ENCODE results near the gene EXTL2.
"Not testable (repeated sequence)": the region's sequence is repeated elsewhere in the genome, so short reads cannot be mapped to it uniquely, and the experiment has no call there.

EXTL2 gene

DNA sequence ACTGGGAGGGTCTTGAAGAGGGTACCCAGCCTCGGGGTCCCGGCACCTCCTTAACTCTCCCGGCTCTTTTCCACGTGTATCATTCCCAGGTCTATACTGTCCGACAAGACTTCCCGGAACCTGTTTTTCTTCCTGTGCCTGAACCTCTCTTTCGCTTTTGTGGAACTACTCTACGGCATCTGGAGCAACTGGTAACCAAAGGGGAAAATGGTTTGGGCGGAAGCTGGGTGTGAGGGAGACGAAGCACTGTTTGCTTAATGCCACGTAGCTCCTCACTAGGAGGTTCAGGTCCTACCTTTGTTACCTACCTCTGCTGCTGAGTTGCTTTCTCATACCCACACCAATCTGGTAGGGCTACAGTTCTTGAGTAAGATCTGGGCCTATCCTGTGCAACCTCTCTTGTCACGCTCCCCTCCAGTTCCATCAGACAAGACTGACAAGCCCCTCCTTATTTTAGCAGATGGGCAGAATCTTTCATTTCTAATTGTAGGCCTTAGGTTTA lies 1.9 kb upstream of the EXTL2 start:
- DNase-seq, result peak; percentile 23 to 40

DNA sequence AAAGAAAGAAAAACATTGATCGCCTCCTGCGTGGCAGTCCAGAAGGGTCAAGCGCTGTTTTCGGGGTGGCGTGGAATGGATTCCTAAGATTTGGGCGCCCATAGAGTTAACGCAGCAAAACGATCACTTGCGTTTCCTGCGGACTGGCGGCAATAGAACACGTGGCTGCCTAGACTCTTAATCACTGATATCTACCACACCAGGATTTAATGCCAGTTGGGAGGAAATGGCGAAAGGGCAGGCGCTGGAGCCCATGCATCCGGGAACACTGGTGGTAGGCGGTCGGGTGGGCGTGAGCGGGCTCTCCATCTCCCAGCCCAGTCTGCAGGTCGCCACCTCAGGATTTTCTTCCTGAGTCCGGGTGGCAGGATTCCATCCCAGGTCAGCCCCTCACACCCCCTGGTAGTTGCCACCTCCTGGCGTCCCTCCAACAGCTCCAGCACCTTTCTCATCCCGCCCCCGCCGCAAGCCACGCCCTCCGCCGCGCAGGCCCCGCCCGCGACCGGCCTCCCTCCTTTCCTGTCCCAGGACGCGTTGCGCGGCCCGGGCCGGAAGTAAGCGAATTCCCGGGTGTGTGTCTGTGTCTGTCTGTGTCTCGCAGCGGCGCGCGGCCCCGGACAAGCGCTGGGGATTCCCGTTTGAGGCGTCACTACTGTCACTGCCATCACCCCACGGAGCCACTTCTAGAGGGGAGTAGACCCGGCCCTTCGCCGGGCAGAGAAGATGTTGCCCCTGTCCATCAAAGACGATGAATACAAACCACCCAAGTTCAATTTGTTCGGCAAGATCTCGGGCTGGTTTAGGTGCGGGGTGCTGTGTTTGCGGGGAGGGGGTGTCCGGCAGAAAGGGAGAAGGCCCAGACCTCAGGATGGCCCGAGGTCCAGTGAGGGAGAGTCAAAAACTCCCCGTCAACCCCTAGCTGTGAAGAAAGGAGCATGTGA lies 1.2 kb upstream of the EXTL2 start, which contains the start of gene SLC30A7:
Gene SLC30A7, plus strand, starts transcription at position 551 of the 941 bp plus-strand sequence. Its CDS starts 173 bp downstream, at position 724.
- DNase-seq, result peak; percentile 85 to 88

DNA sequence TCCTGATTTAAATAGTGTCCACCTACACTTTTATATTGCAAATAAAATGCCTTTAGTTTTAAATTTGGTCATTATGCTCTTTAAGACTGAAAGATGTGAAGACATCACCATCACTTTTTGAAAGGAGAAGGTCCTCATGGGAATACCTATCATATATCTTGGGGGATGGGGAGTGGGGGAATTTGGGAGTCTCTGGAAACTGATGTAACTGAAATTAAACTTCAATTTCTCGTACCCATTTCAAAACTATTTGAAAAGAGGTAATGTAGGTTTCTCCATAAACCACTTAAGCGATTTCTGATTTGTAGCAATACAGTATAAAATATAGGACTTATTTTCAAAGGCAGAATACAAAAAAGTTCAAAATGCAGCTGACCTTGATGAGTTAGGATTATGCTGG lies 924 bp downstream of the EXTL2 start:
- DNase-seq, result no peak

DNA sequence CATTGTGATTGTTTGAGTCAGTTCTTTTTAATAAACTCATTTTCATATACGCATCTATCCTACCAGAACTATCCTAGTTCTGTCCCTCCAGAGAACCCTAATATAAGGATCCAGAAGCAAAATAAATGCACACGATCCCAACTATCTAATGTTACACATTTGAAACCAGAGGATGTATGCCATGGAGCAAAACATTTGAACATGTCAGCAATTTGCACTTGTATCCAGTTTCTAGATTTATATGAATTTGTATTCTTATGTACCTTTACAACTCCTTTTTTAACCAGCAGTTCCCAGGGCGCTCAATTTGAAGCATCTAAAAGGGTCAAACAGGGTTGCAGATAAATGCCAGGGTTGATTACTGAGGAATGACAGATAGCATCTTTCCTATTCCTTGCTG lies 2.1 kb downstream of the EXTL2 start:
- DNase-seq, result no peak

DNA sequence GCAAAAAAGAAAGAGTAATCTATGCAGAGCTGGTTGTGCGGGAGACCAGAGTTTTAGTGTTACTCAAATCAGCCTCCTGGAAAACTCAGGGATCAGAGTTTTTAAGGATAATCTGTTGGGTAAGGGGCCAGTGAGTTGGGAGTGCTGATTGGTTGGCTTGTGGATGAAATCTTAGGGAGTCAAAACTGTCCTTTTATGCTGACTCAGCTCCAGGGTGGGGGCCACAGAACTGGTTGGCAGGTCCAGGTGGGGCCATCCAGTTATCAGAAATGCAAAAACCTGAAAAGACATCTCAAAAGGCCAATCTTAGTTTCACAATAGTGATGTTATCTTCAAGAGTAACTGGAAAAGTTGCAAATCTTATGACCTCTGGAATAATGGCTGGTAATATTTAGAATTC lies 3.3 kb downstream of the EXTL2 start:
- no peak for DNase-seq

DNA sequence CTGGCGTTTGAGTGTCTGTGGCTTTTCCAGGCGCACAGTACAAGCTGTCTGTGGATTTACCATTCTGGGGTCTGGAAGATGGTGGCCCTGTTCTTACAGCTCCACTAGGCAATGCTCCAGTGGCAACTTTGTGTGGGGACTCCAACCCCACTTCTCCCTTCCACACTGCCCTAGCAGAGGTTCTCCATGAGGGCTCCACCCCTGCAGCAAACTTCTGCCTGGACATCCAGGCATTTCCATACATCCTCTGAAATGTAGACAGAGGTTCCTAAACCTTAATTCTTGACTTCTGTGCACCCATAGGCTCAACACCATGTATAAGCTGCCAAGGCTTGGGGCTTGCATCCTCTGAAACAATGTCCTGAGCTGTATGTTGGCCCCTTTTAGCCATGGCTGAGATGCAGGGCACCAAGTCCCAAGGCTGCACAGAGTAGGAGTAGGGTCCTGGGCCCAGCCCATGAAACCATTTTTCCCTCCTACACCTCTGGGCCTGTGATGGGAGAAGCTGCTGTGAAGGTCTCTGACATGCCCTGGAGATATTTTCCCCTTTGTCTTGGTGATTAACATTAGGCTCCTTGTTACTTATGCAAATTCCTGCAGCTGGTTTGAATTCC lies 4.7 kb downstream of the EXTL2 start:
- DNase-seq, result not testable (repeated sequence)

DNA sequence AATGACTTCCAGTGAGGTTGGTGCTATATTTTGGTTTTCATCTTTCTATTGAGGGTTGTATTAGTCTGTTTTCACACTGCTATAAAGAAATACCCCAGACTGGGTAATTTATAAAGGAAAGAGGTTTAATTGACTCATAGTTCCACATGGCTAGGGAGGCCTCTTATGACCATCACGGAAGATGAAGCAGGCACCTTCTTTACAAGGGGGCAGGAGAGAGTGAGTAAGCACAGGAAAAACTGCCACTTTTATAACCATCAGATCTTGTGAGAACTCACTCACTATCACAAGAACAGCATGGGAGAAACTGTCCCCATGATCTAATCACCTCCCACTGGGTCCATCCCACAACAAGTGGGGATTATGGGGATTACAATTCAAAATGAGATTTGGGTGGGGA lies 5.6 kb downstream of the EXTL2 start:
- DNase-seq, result not testable (repeated sequence)

DNA sequence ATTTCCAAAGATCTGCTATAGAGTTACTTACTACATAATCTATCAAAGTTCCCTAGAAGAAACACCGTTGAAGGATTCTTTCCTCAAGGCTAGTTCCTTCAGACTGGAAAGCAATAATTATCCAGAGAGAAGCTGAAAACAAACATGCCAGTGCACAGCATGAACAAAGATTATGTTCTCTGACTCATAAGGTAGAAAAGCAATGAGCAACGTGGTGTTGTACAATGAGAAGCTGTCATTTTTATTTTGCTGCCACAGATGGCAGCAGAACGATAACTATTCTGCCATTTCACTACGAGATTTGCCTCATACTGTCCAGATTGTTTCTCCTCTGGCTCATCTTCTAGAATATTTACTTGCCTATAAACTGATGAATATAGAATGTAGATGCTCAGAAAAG lies 10.7 kb downstream of the EXTL2 start:
- DNase-seq, result no peak

DNA sequence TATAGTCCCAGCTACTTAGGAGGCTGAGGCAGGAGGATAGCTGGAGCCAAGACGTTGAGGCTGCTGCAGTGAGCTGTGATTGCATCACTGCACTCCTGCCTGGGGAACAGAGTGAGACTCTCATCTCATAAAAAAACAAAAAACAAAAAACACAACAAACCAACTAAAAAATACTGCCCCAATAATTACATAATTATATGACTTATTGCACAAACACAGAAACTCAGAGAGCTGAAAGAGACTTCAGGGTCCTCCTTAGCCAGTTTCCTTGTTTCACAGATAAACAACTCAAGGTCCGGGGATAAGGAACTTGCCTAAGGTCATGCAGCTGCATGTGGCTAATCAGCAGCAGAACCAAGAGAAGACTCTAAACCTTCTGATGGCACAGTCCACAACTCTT lies 11.9 kb downstream of the EXTL2 start:
- DNase-seq, result no peak

DNA sequence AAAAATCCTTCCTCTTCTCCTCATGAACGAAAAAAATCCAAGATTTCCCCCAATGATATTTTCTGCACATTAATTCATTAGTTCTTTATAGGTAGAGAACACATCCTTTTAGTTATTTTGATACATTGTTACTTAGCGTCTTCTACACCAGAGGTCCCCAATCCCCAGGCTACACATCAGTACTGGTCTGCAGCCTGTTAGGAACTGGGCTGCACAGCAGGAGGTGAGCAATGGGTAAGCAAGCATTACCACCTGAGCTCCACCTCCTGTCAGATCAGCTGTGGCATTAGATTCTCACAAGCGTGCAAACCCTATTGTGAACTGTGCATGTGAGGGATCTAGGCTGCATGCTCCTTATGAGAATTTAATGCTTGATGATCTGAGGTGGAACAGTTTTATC lies 13.0 kb downstream of the EXTL2 start:
- DNase-seq, result no peak

DNA sequence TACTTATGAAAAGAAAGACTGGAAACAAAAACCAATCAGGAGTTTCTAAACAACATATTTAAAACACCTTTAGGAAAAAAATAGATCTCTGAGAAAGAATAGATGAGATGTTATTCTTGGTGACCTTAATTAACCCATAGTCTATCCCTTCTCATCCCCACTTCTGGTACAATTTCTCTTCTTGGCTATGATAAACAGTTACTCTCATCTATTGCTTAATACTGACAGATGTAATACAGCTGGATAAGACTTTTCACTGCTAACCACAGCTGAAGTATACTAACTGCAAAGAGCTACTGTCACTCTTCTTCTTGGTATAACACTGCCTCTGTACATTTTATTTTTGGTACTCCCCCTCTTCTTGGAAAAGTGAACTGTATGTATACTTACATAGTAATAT lies 15.2 kb downstream of the EXTL2 start:
- no peak for DNase-seq

DNA sequence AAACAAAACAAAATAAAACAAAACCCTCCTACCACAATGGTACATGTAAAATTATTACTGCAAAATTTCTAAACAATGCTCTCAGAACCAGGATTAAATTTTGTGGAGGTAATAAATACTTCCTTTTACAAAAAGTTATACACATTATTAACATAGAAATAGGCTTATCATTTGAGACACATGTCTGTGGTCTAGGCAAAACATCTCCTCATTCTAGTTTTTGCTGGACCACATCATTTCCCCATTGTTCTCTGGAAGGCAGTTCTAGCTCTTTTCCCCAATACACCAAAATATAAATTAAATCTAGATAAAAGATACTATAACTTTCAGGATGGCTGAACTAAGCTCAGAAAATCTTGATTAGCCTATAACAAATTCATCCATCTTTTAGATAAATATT lies 18.4 kb downstream of the EXTL2 start:
- no peak for DNase-seq

DNA sequence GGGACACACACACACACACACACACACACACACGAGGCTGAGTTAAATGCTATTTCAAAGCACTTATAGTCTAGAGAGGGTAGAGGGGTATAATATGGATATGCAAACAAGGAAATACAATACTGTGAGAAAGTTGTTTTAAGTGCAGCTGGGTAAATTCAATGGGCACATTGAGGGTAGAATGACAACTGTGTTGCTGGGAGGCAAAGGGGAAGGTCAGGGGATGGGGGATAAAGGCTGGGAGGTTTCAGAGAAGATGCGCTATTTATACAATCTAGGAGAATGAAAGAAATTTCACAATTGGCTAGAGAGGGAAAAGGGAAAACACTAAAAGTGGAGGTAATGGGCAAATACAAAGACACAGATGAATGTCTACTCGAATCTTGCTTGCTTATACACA lies 19.4 kb downstream of the EXTL2 start:
- peak; percentile 70 to 84 for DNase-seq

DNA sequence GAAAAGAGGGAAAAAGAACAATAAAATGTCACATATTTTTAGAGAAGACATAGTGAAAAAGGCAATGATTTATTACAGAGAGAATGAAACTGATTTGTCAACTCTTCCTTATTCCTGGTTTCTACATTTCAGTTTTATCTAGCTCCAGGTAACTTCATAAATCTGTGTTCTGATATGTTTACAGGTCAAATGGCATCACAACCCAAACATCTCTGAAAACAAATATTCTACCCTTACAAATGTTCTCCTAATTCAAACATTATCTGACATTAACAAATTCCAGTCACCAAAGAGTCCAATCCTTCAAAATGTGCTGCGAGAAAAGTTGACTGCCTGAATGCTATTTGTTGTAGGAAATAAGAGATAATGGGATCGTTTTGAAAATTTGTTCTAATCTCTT lies 20.2 kb downstream of the EXTL2 start:
- no peak for DNase-seq

DNA sequence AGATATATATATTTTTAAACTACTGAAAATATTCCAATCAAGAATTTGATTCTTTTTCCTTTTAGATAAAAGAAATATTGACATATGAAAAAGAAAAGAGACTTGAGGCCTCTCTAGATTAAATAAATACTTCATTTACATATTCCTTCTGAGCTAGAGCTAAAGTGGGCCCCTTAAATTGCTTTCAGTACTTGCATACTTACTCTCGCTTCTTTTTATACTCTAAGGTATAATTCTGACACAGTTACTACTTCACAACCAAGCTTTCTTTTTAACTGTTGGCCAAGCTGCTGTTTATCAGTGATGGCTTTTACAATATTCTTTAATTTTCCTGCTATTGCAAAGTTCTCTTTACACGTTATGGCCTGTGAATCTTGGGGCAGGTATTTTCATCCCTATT lies 24.6 kb downstream of the EXTL2 start:
- no peak for DNase-seq

DNA sequence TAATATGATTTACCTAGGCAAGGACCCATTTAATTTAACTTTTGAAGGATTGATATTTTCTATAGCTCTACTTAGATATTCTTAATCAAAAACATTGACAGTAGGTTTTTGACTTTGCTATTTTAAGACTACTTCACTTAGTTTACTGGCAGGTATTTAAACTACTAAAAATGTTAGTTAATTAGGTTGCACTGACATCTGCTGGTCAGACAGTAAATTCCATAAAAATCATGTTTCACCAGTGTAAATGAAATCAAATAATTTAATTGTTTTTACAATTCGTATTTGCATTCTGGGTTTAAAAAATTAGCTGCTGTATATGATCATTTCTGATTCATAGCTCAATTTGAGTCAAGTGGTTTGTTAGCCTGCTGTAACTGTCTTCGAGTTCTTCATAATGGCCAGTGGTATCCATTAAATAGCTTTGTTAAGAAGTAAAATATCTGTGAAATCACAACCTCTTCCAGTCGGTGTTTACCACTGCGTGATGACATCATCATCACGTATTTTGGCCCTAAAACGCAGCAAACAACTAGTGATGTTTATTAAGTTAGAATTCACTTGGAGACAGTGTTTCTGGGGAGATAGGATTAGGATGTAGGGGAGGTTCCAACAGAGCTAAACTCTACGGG lies 26.2 kb downstream of the EXTL2 start:
- DNase-seq, result peak in 1 of 2 experiments; percentile 9

DNA sequence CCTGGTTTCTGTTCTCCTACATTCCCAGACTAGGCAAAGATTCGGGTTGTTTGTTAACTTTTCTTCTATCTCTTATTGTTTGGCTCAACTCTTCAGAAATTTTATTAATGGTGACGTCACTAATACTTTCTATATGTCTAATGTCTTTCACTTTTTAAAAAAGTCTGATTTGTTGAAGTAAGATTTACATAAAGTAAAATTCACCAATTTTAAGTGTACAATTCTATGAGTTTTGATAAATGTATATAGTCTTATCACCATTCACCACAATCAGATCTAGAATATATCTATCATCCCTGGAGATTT lies 27.8 kb downstream of the EXTL2 start:
- no peak for DNase-seq

DNA sequence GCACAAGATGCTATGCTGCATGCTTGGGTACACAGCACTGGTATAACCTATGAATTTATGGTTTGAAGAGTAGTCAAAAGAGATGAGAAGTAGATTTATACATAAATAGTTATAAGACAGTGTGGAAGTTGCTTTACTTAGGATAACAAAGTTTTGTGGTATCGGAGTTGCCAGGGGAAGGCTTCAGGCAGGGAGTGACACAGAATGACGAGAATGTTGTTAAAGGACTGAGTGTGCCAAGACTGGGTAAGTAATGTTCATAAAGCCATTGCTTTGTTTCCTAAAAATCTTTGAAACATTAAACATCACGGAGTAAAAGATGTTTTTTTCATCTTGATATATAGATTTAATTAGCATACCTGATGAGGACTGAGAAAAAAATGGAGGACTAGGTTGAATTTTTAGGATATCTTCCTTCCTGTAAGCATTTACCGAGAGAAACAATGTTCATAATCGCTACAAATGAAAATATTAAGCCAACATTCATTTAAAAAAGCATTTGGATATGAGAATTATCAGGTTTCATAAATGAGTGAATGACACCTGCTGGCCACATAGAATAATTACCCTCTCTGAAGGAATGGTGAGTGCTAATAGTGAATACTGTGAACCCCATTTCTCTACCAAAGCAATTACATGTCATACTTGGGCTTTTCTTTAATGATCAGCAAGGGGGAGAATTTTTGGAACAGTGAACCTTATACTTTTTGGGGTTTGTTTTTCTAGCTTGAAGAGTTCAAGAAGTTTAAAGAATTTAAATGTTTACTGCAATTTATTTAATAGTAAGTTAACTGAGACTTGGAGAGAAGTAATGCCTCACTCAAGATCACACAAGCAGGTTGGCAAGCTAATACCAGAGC lies 28.4 kb downstream of the EXTL2 start:
- no peak for DNase-seq

DNA sequence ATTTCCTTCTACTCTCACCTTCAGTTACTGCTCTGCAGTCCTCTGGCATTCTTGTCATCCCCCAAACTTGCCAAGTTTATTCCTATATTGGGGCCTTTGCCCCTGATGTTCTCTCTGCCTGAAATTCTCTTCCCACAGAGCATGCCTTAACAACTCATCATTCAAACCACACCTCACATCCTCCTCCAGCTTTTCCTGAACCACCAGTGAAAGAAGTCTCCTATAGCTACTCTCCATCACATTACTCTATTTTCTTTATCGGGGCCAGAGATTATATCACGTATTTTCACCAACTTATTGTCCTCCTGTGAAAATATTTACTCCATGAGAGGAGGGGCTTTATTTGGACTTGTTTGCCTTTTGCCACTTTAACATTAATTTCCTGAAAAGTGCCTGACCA lies 32.1 kb downstream of the EXTL2 start:
- DNase-seq, result no peak

DNA sequence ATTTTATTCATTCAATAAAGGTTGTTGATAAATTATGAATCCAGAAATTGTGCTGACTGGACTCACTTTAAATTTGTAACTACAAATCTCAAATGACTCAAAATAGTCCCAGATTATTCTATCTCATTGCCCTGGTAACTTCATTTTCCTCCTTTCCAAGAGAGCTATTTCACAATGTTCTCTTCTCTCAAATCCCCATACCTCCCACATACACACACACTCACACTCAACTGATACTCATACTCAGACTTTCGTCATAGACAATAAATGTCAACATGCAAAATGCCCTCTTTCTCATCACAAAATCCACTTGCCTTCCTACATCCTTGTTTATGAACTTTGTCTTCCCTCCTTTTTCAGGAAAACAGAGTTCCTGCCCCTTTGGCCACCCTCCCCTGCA lies 33.3 kb downstream of the EXTL2 start:
- DNase-seq, result no peak

DNA sequence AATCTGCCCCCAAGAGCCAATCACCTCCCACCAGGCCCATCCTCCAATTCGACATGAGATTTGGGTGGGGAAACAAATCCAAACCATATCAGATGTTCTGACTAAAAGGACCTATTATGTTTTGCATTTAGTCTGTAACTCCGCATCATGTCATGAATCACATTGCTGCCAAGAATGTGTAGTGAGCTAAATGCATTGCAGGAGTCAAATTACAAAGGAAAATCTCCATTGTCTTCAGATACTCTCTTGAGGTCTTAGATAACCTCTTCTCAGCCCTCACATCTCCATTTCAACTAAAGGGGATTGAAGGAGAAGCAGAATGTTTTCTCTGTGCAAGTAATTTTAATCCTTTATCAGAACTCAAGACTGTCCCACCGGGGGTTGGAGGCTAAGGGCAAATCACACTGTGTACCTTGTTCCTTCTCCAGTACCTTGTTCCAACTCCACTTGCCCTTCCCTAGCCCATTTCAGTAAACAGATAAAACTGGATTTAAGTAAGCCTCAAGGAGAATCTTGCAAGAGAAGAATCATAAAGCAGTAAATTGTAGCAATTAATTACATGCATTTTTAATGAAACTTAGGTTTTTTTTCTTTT lies 34.1 kb downstream of the EXTL2 start:
- DNase-seq, result no peak

DNA sequence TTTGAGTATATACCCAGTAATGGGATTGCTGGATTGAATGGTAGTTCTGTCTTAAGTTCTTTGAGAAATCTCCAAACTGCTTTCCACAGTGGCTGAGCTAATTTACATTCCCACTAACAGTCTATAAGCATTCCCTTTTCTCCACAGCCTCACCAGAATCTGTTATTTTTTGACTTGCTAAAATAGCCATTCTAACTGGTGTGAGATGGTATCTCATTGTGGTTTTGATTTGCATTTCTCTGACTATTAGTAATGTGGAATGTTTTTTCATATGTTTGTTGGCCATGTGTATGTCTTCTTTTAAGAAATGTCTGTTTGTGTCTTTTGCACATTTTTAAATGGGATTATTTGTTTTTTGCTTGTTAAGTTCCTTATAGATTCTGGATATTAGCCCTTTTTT lies 39.5 kb downstream of the EXTL2 start:
- not testable (repeated sequence) for DNase-seq

Measured in SHP77 (cell line).